NCI-H345 (cell line): ENCODE data around the gene DNM2.

Experiments used
- DNase-seq: peaks from one replicate; lab custom pipeline; 2025; lab: John Stamatoyannopoulos, UW

DNM2 gene

GRCh38 chr19:10776900-10777650 lies 59.2 kb downstream of the DNM2 start:
- DNase-seq: no peak

- no peak for DNase-seq
These were observed 62.5 kb downstream of the DNM2 start for GRCh38 chr19:10780368-10780767.

- DNase-seq: no peak
These were observed 64.9 kb downstream of the DNM2 start for GRCh38 chr19:10782795-10783194.

GRCh38 chr19:10784257-10784656 lies 66.4 kb downstream of the DNM2 start:
- DNase-seq: no peak

- no peak for DNase-seq
These were observed 70.3 kb downstream of the DNM2 start for GRCh38 chr19:10788146-10788545.

- no peak for DNase-seq
These were observed 72.0 kb downstream of the DNM2 start for GRCh38 chr19:10789866-10790265.

GRCh38 chr19:10796653-10797052 lies 78.8 kb downstream of the DNM2 start:
- no peak for DNase-seq

- no peak for DNase-seq
These were observed 79.2 kb downstream of the DNM2 start for GRCh38 chr19:10797078-10797477.

GRCh38 chr19:10797541-10798256 lies 79.8 kb downstream of the DNM2 start:
- no peak for DNase-seq

GRCh38 chr19:10800488-10800887 lies 82.6 kb downstream of the DNM2 start:
- DNase-seq: no peak

- no peak for DNase-seq
These were observed 84.6 kb downstream of the DNM2 start for GRCh38 chr19:10802479-10802878.

GRCh38 chr19:10803252-10803651 lies 85.4 kb downstream of the DNM2 start:
- DNase-seq: no peak

- no peak for DNase-seq
These were observed 87.3 kb downstream of the DNM2 start for GRCh38 chr19:10805065-10805757.

GRCh38 chr19:10805758-10806247 lies 87.9 kb downstream of the DNM2 start:
- no peak for DNase-seq

GRCh38 chr19:10808937-10809649 lies 91.2 kb downstream of the DNM2 start:
- no peak for DNase-seq

- DNase-seq: no peak
These were observed 91.9 kb downstream of the DNM2 start for GRCh38 chr19:10809651-10810285.

GRCh38 chr19:10811391-10812111 lies 93.7 kb downstream of the DNM2 start:
- DNase-seq: no peak

- no peak for DNase-seq
These were observed 94.3 kb downstream of the DNM2 start for GRCh38 chr19:10812196-10812595.

- DNase-seq: no peak
These were observed 95.1 kb downstream of the DNM2 start for GRCh38 chr19:10812902-10813404.

GRCh38 chr19:10815007-10815536 lies 97.2 kb downstream of the DNM2 start:
- DNase-seq: no peak
